Neural progenitor cell (in vitro differentiated cells): ENCODE results near the gene TBPL1. TPM values are rescaled to one million over a fixed set of nuclear protein-coding genes. Genes with fewer than 3 reads are reported as not detected.

Source experiments
- DNase-seq: peaks from one replicate; pipeline ENCODE4 v3.0.0-alpha.2; 2016; ENCODE audit warnings: low spot score
- H2AFZ ChIP-seq: fragments of 200-600 bp; sonication (generic); replicated peaks from 2 replicates; pipeline ENCODE4 v1.6.1; 2016; ENCODE audit warnings: antibody characterized with exemption
- H3F3A ChIP-seq: fragments of 200-600 bp; sonication (generic); 2 replicates; pipeline ENCODE4 v1.6.1; 2016; ENCODE audit warnings: antibody characterized with exemption, low read depth
- H3K27ac ChIP-seq: fragments of 200-600 bp; sonication (generic); 2 replicates; pipeline ENCODE4 v1.5.1; 2016; ENCODE audit warnings: mild to moderate bottlenecking
- H3K27me3 ChIP-seq: fragments of 200-600 bp; sonication (generic); 2 replicates; pipeline ENCODE4 v1.6.1; 2016; ENCODE audit warnings: mild to moderate bottlenecking, moderate library complexity
- H3K36me3 ChIP-seq: fragments of 200-600 bp; sonication (generic); 2 replicates; pipeline ENCODE4 v1.5.1; 2016
- H3K4me1 ChIP-seq: fragments of 200-600 bp; sonication (generic); 2 replicates; pipeline ENCODE4 v1.6.1; 2016; ENCODE audit warnings: mixed run types
- H3K4me2 ChIP-seq: fragments of 200-600 bp; sonication (generic); 2 replicates; pipeline ENCODE4 v1.6.1; 2016
- H3K4me3 ChIP-seq: fragments of 200-600 bp; sonication (generic); 2 replicates; pipeline ENCODE4 v1.5.1; 2016
- H3K79me2 ChIP-seq: fragments of 200-600 bp; sonication (generic); 2 replicates; pipeline ENCODE4 v1.6.1; 2016; ENCODE audit warnings: low read depth
- H3K9ac ChIP-seq: fragments of 200-600 bp; sonication (generic); 2 replicates; pipeline ENCODE4 v1.6.1; 2016
- H3K9me3 ChIP-seq: fragments of 200-600 bp; sonication (generic); 2 replicates; pipeline ENCODE4 v1.5.1; 2016; ENCODE audit warnings: low read depth
- H4K20me1 ChIP-seq: fragments of 200-600 bp; sonication (generic); 2 replicates; pipeline ENCODE4 v1.6.1; 2016; ENCODE audit warnings: low read depth
- H3K27ac Mint-ChIP-seq: 3 replicates; pipeline ENCODE4 v1.8.0; 2021; ENCODE audit warnings: mixed read lengths
- H3K27me3 Mint-ChIP-seq: 2 replicates; pipeline ENCODE4 v1.8.0; 2022; ENCODE audit warnings: low read depth, mild to moderate bottlenecking, inconsistent platforms, moderate library complexity, mixed read lengths; ENCODE audit not compliant: insufficient read depth
- H3K36me3 Mint-ChIP-seq: 3 replicates; pipeline ENCODE4 v1.8.0; 2021; ENCODE audit warnings: mixed read lengths
- H3K4me1 Mint-ChIP-seq: 3 replicates; pipeline ENCODE4 v1.8.0; 2021; ENCODE audit warnings: mixed read lengths
- H3K4me3 Mint-ChIP-seq: 3 replicates; pipeline ENCODE4 v1.8.0; 2021; ENCODE audit warnings: mild to moderate bottlenecking, moderate library complexity, mixed read lengths
- H3K9me3 Mint-ChIP-seq: 3 replicates; pipeline ENCODE4 v1.8.0; 2020; ENCODE audit warnings: mixed read lengths
- CTCF ChIP-seq: fragments of 200-600 bp; sonication (generic); IDR thresholded peaks from 2 replicates; pipeline ENCODE4 v1.5.1; 2017; ENCODE audit warnings: antibody characterized with exemption, mild to moderate bottlenecking
- EZH2 ChIP-seq: fragments of 200-600 bp; sonication (generic); IDR thresholded peaks from 2 replicates; pipeline ENCODE4 v1.6.1; 2017; ENCODE audit warnings: antibody characterized with exemption, mild to moderate bottlenecking, moderate library complexity
- EZH2phosphoT487 ChIP-seq: fragments of 200-600 bp; sonication (generic); IDR thresholded peaks from 2 replicates; pipeline ENCODE4 v1.6.1; 2017; ENCODE audit warnings: antibody characterized with exemption
- total RNA-seq: library from RNA; depleted of rRNA; stranded (reverse); fragments of >200 nt; gene quantifications from 2 replicates; pipeline ENCODE4 v1.2.3, GENCODE V29; 2015; ENCODE audit warnings: low replicate concordance

TBPL1 gene
- total RNA-seq, 1 donor from 2014 or later = 125 TPM

GRCh38 chr6:133945158-133945557 lies 7.9 kb upstream of the TBPL1 start:
- no peaks in the 10 kb centered on the region for H3K9me3 ChIP-seq
- no peak overlapping the region for H3K4me2 ChIP-seq
- no peak overlapping the region for H3K4me3 ChIP-seq
- Mint-ChIP-seq H3K27ac (no peak overlapping the region), H3K36me3 (no peaks in the 10 kb centered on the region), H3K27me3 (peaks cover 7% of the 10 kb centered on the region), H3K4me1 (no peaks in the 10 kb centered on the region), H3K4me3 (no peak overlapping the region), H3K9me3 (no peaks in the 10 kb centered on the region)
- no peaks in the 10 kb centered on the region for H4K20me1 ChIP-seq
- H3K79me2 ChIP-seq = no peaks in the 10 kb centered on the region
- H3K36me3 ChIP-seq = no peaks in the 10 kb centered on the region
- no peaks in the 10 kb centered on the region for H3F3A ChIP-seq
- H3K27me3 ChIP-seq = peaks cover 8% of the 10 kb centered on the region
- no peak overlapping the region for H3K27ac ChIP-seq
- DNase-seq = peak; percentile 25
- TF ChIP-seq EZH2 = no peak
- no peak for TF ChIP-seq EZH2phosphoT487
- peak; percentile 15 for TF ChIP-seq CTCF
- no peak overlapping the region for H2AFZ ChIP-seq
- no peak overlapping the region for H3K9ac ChIP-seq
- peaks cover 3% of the 10 kb centered on the region for H3K4me1 ChIP-seq

GRCh38 chr6:133947302-133947900 lies 5.6 kb upstream of the TBPL1 start:
- Histone ChIP-seq H3F3A (peaks cover 10% of the 10 kb centered on the region), H3K79me2 (no peaks in the 10 kb centered on the region), H3K27me3 (peaks cover 30% of the 10 kb centered on the region), H3K4me2 (no peak overlapping the region), H2AFZ (no peak overlapping the region), H3K36me3 (no peaks in the 10 kb centered on the region), H3K9me3 (no peaks in the 10 kb centered on the region), H3K9ac (no peak overlapping the region), H3K4me3 (no peak overlapping the region), H4K20me1 (no peaks in the 10 kb centered on the region), H3K4me1 (peaks cover 3% of the 10 kb centered on the region), H3K27ac (no peak overlapping the region)
- DNase-seq = no peak
- no peaks in the 10 kb centered on the region for H3K36me3 Mint-ChIP-seq
- H3K27me3 Mint-ChIP-seq = peaks cover 4% of the 10 kb centered on the region
- no peak for TF ChIP-seq CTCF
- TF ChIP-seq EZH2 = no peak
- no peak for TF ChIP-seq EZH2phosphoT487
- no peak overlapping the region for H3K4me3 Mint-ChIP-seq
- peaks cover 9% of the 10 kb centered on the region for H3K4me1 Mint-ChIP-seq
- H3K27ac Mint-ChIP-seq = no peak overlapping the region
- H3K9me3 Mint-ChIP-seq = no peaks in the 10 kb centered on the region

DNA sequence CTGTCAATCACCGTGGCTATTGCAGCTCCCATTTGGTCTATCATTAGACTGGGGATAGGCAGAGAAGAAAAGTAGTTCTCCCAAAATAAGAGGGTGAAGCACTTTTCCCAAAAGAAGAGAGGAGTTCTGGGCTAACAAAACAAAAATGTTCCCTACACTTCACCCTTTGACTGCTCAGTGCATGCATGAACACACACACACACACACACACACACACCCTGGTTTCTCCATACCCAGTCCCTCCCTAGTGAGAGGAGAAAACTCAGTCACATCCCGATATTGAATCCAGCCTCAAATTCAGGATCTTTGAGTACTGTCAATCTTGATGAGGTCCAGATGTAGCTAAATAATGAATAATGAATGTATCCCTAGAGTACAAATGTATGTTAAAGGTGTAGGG lies 4.6 kb upstream of the TBPL1 start:
- Histone ChIP-seq H4K20me1 (peaks cover under 1% of the 10 kb centered on the region), H3F3A (peaks cover 12% of the 10 kb centered on the region), H3K79me2 (peaks cover 3% of the 10 kb centered on the region), H3K4me3 (no peak overlapping the region), H3K27me3 (peaks cover 30% of the 10 kb centered on the region), H3K9ac (no peak overlapping the region), H3K27ac (no peak overlapping the region), H3K36me3 (no peaks in the 10 kb centered on the region), H3K4me2 (no peak overlapping the region), H3K4me1 (peaks cover 3% of the 10 kb centered on the region), H2AFZ (no peak overlapping the region), H3K9me3 (no peaks in the 10 kb centered on the region)
- H3K4me1 Mint-ChIP-seq = peaks cover 9% of the 10 kb centered on the region
- H3K27ac Mint-ChIP-seq = no peak overlapping the region
- DNase-seq = no peak
- no peak for TF ChIP-seq EZH2
- no peak for TF ChIP-seq EZH2phosphoT487
- no peak for TF ChIP-seq CTCF
- H3K9me3 Mint-ChIP-seq = no peaks in the 10 kb centered on the region
- peaks cover 4% of the 10 kb centered on the region for H3K27me3 Mint-ChIP-seq
- H3K4me3 Mint-ChIP-seq = no peak overlapping the region
- H3K36me3 Mint-ChIP-seq = no peaks in the 10 kb centered on the region
